NCI-H1105 (cell line): ENCODE measurements around the gene ENOSF1.
"Not testable (repeated sequence)": the region's sequence is repeated elsewhere in the genome, so short reads cannot be mapped to it uniquely, and the experiment has no call there.

Experiments
- DNase-seq: peaks from one replicate; lab custom pipeline; 2025; lab: John Stamatoyannopoulos, UW

Gene ENOSF1

GRCh38 chr18:712401-713134 is at the start of gene ENOSF1:
Gene ENOSF1 (minus strand): TSS chr18:712630. CDS start chr18:712587, 43 bp downstream.
- no peak for DNase-seq

GRCh38 chr18:759864-760263 is 47.4 kb upstream of the ENOSF1 start:
- not testable (repeated sequence) for DNase-seq

- no peak for DNase-seq
These were observed 43.1 kb upstream of the ENOSF1 start for GRCh38 chr18:755506-755905.

DNA sequence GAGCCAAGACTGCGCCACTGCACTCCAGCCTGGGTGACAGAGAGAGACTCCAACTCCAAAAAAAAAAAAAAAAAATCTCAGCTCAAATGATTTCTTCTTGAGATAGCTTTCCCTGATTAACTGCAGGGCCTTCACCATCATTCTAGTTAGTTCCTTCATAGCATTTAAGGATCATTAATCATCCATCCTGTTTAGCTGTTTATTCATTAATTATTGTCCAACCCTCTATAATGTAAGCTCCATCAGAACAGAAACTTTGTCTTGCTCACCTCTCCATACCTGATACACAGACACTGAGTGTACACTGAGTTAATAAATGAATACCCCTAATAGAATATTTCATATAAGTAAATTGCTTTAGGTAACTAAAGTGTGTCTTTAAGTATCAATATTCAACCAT is 42.2 kb upstream of the ENOSF1 start:
- DNase-seq, result no peak

GRCh38 chr18:750456-750855 is 38.0 kb upstream of the ENOSF1 start:
- DNase-seq, result no peak

DNA sequence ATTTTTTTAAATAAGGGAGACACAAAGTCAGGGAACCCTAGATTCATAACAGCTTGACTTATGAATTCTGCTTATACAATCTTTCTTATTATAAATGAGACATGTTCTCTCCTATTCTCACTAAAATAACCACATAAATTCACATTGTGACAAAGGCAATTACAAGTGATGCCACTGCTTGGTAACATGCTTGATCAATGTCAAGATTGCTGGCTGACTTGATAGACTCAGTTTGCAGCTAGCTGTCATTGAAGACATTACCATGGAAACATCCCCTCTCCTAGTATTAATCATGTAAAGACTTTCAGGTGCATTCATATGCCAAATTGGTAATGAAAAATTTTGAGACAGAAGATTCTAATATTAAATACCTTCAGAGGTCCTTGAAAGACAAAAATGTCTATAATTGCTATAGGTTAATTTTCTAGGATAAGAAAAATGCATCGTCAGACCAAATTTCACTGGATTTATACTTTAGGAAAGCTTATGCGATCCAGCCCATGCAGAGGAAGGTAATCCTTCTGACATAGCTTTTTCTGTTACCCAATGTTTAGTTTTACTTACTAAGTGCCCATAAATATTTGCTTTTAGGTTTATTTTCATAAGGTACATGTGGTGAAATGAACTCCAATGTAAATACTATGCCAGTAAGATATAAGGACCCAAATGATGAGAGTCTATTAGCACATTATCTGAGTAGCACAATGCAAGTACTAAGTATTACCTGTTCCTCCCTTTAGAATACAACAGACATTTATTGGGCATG is 32.6 kb upstream of the ENOSF1 start:
- no peak for DNase-seq

- DNase-seq, result no peak
These were observed 29.6 kb upstream of the ENOSF1 start for GRCh38 chr18:741931-742512.

DNA sequence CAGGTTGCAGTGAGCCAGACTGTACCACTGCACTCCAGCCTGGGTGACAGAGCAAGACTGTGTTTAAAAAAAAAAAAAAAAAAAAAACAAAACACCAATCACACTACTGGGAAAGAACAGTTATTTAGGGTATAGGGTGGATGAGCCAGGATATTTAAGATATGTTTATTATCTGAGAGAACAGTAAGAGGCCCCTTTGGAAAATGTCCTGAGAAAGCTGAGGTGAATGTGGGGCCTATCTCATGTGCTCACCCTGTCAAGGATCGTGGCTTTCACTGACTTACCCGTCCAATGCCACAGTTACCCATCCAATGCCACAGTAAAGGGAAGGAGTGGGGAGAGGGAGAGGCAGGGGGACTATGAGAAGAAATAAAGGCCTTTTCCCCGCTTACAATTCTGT is 19.9 kb upstream of the ENOSF1 start:
- no peak for DNase-seq

GRCh38 chr18:731185-731584 is 18.8 kb upstream of the ENOSF1 start:
- DNase-seq, result no peak

GRCh38 chr18:730692-731091 is 18.3 kb upstream of the ENOSF1 start:
- DNase-seq, result no peak

- not testable (repeated sequence) for DNase-seq
These were observed 17.7 kb upstream of the ENOSF1 start for GRCh38 chr18:730120-730519.

GRCh38 chr18:725646-726045 is 13.2 kb upstream of the ENOSF1 start:
- no peak for DNase-seq

DNA sequence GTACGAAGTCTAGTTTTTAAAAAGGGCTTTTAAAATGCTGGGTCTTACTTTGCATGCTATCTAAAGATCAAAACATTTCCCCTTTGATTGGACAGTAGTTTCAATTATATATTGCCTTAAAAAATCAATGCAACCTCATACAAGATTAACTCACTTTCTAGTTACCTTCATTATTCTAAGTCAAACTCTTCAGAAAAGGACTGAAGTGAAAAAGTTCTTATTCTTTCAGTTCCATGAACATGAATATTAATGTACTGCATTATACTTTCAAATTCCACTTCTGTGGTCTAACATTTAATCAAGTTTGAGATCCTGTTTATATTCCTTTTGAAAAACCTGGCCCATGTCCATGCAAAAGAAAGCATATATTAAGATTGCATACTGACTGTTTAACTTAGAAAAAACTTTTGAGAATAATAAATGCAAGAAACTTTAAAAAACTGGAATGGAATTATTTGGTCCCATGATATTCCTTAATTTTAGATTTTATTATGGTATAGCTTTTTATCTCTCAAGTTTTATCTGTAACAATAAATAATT is 11.2 kb upstream of the ENOSF1 start:
- no peak for DNase-seq

- DNase-seq, result no peak
These were observed 4.6 kb upstream of the ENOSF1 start for GRCh38 chr18:717003-717402.

DNA sequence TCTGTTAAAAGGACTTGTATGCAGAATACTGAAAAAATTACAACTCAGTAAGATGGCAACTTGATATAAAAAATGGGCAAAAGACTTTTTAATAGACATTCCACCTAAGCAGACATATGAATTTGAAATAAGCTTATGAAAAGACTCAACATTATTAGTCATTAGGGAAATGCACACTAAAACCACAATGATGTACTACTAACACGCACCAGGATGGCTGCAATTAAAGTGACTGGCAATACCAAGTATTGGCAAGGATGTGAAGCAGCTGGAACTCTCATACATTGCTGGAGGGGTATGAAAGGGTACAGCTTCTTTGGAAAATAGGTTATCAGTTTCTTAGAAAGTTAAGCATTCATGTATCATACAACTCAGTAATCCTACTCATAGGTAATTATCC is 3.2 kb upstream of the ENOSF1 start:
- DNase-seq, result no peak

DNA sequence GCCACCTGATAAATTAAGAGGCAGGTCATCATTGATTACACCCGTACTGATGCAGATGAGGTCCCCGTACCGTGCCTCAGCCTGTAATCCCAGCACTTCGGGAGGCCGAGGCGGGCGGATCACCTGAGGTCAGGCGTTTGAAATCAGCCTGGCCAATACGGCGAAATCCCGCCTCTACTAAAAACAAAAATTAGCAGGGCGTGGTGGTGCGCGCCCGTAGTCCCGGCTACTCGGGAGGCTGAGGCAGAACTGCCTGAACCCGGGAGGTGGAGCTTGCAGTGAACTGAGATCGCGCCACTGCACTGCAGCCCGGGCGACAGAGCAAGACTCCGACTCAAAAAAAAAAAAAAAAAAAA is 683 bp upstream of the ENOSF1 start:
- no peak for DNase-seq

- no peak for DNase-seq
These were observed 601 bp downstream of the ENOSF1 start for GRCh38 chr18:711657-712400.

DNA sequence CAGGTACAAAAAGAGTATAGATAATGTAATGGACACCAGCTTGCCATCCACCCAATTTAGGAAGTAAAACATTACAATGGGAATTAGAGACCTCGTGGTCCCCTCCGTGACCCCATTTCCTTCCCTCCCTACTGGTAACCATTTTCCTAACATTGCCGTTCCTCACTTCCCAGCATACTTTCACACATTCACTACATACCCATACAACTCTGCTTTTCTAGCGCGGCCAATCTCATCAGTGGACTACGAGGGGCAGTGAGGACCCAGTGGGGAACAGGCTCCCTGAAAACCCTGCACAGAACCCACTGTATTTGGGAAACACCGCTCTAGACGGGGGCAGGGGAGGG is 1.1 kb downstream of the ENOSF1 start:
- no peak for DNase-seq

DNA sequence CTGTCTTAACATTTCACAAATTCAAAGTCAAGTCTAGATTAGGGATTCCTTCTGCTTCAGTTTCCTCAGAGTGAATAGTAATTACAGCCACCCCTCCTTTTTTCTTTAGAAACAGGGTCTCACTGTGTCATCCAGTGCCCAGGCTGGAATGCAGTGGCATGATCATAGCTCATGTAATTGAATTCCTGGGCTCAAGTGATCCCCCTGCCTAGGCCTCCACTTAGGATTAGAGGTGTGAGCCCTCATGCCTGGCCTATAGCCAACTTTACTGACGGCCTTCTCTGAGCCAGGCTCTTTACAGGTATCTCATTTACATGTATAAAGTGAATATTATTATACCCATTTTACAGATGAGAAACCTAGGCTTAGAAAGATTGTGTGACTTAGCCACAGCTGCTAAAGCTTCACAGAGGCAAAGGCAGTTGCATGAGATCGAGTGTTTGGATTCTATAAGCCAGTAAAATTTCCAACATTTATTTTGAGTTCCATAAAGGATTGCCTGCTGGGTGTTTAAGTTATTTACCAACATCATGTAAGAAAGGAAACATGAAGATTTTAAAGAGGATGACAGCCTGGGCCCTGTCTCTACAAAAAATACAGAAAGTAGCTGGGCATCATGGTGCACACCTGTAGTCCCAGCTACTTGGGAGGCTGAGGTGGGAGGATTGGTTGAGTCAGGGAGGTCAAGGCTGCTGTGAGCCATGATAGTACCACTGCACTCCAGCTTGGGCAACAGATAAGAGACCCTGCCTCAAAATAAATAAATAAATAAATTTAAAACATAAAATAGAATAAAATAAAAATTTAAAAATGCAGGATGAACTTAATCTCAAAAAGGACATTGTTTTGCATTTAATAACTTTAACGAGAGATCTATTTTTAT is 1.8 kb downstream of the ENOSF1 start:
- no peak for DNase-seq

DNA sequence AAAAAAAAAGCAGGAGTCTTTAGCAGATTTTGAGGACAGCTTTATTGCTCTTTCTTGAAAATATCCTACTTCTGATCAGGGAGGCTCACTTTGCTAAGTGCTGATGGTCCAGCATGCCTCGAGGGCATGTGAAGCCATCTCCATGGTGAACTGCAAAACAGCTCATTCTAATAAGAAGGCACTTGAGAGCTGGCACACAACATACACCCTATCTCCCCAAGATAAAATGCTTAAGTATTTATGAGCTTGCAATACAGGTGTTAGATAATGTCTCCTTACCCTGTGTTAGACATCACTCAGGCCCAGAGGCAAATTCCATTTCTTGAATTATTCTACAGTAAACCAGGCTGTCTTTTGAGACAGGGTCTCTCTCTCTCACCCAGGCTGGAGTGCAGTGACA is 2.7 kb downstream of the ENOSF1 start:
- DNase-seq, result no peak

DNA sequence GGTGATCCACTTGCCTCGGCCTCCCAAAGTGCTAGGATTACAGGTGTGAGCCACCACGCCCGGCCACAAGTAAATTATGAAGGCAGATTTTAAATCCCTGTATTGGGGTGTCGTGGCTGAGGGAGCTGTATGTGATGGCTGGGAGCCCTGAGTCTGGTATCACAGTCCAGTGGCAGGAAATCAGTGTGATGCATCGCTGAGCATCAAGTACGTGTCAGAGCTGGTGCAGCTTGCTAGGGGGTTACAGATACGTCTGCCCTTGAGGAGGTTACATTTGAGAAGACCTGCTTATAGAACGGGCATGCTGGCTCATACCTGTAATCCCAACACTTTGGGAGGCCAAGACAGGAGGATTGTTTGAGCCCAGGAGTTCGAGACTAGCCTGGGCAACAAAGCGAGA is 4.3 kb downstream of the ENOSF1 start:
- DNase-seq, result no peak
